ENCODE results near the gene LANCL1.

The LANCL1 gene

GRCh38 chr2:210476194-210477128 lies at the start of gene LANCL1:
TSS of gene LANCL1 (minus strand) at chr2:210476759. CDS start at chr2:210476396, 363 bp downstream.
- in situ Hi-C loops (cut with MboI; ENCODE audit: low sequenced_read_pairs): no loop called here

GRCh38 chr2:210524533-210524932 lies 48.0 kb upstream of the LANCL1 start:
- in situ Hi-C loops (cut with MboI; ENCODE audit: low sequenced_read_pairs): no loop called here

GRCh38 chr2:210523650-210524289 lies 47.2 kb upstream of the LANCL1 start:
- in situ Hi-C loops (cut with MboI; ENCODE audit: low sequenced_read_pairs): no loop called here

GRCh38 chr2:210522399-210522798 lies 45.8 kb upstream of the LANCL1 start:
- in situ Hi-C loops (cut with MboI; ENCODE audit: low sequenced_read_pairs): no loop called here

- in situ Hi-C loops (cut with MboI; ENCODE audit: low sequenced_read_pairs): no loop called here
These were observed 43.0 kb upstream of the LANCL1 start for GRCh38 chr2:210519594-210519993.

- in situ Hi-C loops (cut with MboI; ENCODE audit: low sequenced_read_pairs): no loop called here
These were observed 40.7 kb upstream of the LANCL1 start for GRCh38 chr2:210517264-210517663.

GRCh38 chr2:210515911-210516310 lies 39.4 kb upstream of the LANCL1 start:
- in situ Hi-C loops (cut with MboI; ENCODE audit: low sequenced_read_pairs): no loop called here

- in situ Hi-C loops (cut with MboI; ENCODE audit: low sequenced_read_pairs): no loop called here
These were observed 27.2 kb upstream of the LANCL1 start for GRCh38 chr2:210503725-210504191.

- in situ Hi-C loops (cut with MboI; ENCODE audit: low sequenced_read_pairs): no loop called here
These were observed 26.6 kb upstream of the LANCL1 start for GRCh38 chr2:210503001-210503623.

GRCh38 chr2:210496512-210496911 lies 20.0 kb upstream of the LANCL1 start:
- in situ Hi-C loops (cut with MboI; ENCODE audit: low sequenced_read_pairs): no loop called here

- in situ Hi-C loops (cut with MboI; ENCODE audit: low sequenced_read_pairs): no loop called here
These were observed 17.0 kb upstream of the LANCL1 start for GRCh38 chr2:210493528-210493927.

GRCh38 chr2:210481601-210482175 lies 5.1 kb upstream of the LANCL1 start:
- in situ Hi-C loops (cut with MboI; ENCODE audit: low sequenced_read_pairs): no loop called here

GRCh38 chr2:210480764-210481163 lies 4.2 kb upstream of the LANCL1 start:
- in situ Hi-C loops (cut with MboI; ENCODE audit: low sequenced_read_pairs): no loop called here

- in situ Hi-C loops (cut with MboI; ENCODE audit: low sequenced_read_pairs): no loop called here
These were observed 3.5 kb upstream of the LANCL1 start for GRCh38 chr2:210480079-210480478.

- in situ Hi-C loops (cut with MboI; ENCODE audit: low sequenced_read_pairs): no loop called here
These were observed 2.1 kb upstream of the LANCL1 start for GRCh38 chr2:210478661-210479060.

- in situ Hi-C loops (cut with MboI; ENCODE audit: low sequenced_read_pairs): no loop called here
These were observed 937 bp upstream of the LANCL1 start for GRCh38 chr2:210477496-210477895.

GRCh38 chr2:210475706-210476105 lies 853 bp downstream of the LANCL1 start:
- in situ Hi-C loops (cut with MboI; ENCODE audit: low sequenced_read_pairs): no loop called here

GRCh38 chr2:210474776-210475175 lies 1.8 kb downstream of the LANCL1 start:
- in situ Hi-C loops (cut with MboI; ENCODE audit: low sequenced_read_pairs): no loop called here

- in situ Hi-C loops (cut with MboI; ENCODE audit: low sequenced_read_pairs): no loop called here
These were observed 15.2 kb downstream of the LANCL1 start for GRCh38 chr2:210461401-210461800.

GRCh38 chr2:210460322-210461227 lies 16.0 kb downstream of the LANCL1 start:
- in situ Hi-C loops (cut with MboI; ENCODE audit: low sequenced_read_pairs): no loop called here
